Measurements from ENCODE around the gene NSUN6.

The NSUN6 gene

GRCh38 chr10:18651324-18652007, at the start of gene NSUN6:
TSS of gene NSUN6 (minus strand) at chr10:18651587. CDS start at chr10:18651203, 384 bp downstream.
- DNase-seq, result peak; percentile 77

DNA sequence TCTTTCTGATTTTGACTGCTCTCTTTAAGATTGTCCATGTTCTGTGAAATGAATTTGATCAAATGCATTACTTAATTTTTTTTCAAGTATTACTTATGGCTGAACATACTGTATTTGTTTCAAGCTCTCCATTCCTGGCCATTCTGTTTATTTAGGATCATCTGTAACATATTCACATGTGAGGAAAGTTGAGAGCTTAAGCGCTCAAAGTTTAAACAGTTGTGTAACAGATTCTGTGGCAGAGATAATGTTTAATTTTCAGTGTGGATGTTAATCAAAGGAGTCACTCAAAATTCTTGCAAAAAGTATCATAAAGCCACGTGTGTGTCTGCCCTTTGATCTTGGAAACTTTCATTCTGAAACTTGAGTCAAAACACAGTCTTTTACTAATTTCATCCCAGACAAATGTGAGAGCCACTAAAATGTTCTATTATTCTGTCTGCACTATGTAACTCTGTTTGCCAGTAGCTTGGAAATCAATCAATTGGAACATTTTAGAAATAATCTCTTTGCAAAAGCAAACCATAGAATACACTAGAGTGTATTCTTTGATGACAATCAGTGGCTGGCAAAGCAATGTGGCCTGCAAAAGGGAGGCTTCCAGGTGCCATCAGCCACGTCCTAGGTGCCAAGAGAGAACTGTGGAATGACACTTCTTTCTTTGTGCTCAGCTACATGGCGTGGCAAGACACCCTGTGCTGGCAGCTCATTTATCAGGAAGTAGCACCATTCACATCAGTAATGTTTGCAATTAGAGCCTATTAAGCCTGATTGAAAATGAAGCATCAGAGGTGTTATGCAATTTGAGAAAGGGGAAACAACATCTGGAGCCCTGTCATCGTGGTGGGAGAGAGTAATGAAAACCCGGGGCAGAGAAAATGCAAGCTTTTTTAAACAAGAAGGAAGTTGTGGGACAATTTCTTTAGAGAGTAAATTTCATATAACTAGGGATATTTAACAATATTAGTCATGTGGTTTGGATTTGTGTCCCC, 48.8 kb upstream of the NSUN6 start:
- no peak for DNase-seq

DNA sequence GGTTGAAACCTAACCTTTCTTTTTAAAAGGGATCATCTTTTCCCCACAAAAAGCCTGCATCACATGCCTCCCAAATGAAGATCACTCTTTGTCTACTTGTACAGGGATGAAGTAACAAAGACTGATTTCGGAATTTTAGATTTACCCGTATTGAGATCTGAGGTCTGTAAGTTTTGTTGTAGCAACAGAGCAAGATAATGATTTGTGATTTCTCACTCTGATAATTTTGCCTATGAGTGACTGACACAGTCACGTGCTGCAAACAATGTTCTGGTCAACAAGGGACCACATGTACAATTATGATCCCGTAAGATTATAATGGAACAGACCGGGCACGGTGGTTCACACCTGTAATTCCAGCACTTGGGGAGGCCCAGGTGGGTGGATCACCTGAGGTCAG, 39.2 kb upstream of the NSUN6 start:
- no peak for DNase-seq

- DNase-seq, result no peak
Observed at GRCh38 chr10:18689498-18689897, 38.1 kb upstream of the NSUN6 start.

DNA sequence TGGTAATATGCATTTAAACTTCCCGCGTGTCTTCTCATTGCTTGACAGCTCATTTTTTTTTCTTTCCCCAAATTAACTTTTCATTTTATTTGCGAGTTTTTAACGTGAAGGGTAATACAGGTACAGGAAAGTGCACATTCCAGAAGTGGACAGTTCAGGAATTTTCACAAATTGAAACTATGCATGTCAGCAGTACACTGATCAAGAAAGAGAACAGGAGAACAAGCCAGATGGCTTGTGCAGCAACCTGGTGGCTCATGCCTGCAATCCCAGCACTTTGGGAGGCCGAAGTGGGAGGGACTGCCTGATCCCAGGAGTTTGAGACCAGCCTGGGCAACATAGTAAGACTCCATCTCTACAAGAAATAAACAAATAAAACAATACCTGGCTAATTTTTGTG, 36.3 kb upstream of the NSUN6 start:
- no peak for DNase-seq

- DNase-seq, result no peak
Observed at GRCh38 chr10:18687195-18687594, 35.8 kb upstream of the NSUN6 start.

DNA sequence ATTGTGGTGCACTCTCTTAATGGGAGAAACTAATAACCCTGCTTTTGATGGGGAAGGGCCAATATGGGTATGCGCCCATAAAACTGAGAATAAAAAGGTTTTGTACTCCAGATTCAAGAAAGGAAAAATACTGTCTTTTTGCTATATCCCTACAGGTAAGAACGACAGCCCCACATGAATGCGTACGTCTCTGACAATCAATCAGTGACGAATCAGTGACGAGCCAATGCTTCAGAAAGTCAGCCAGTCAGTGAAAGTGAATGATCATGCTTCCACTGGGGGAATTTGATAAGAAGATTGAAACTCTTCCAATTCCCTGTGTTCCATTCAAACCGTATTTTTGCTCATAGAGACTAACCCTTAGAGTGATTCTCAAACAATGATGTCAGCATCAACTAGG, 34.2 kb upstream of the NSUN6 start:
- DNase-seq, result no peak

GRCh38 chr10:18684953-18685352, 33.6 kb upstream of the NSUN6 start:
- DNase-seq, result no peak

GRCh38 chr10:18684416-18684815, 33.0 kb upstream of the NSUN6 start:
- DNase-seq, result peak; percentile 60

DNA sequence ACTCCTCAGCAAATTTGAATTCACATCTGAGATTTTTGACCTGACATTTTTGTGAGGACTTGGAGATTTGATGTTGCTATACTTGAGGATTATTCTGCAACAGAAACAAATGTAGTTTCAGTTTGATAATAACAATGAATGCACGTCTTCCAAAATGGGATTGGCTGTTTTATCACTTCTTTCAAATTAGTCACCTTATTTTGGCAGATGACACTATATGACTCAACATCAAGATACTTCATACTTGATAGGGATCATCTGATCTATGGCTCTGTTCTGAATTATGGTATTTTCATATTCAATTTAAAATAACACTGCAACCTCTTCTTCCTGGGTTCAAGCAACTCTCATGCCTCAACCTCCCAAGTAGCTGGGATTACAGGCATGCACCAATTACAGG, 32.0 kb upstream of the NSUN6 start:
- DNase-seq, result peak; percentile 75

DNA sequence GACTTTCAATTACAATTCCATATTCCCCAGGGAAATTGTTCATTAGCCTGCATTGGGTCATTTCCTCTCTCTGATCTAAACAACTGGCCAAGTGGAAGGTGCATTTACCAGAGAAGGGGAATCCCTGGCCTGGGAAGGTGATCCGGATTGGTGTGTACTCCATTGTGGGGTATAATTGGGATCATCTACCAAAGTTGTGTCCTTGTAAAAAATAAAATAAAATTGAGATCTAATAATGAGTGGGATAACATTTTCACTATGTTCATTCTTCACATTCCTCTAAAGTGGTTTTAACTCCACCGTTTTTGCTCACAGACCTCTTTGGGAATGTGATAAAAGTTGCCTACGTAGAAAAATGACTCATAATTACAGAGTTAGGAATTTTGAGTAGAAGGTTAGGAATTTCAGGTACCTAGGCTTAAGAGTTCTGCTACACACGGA, 30.6 kb upstream of the NSUN6 start:
- peak; percentile 88 for DNase-seq

DNA sequence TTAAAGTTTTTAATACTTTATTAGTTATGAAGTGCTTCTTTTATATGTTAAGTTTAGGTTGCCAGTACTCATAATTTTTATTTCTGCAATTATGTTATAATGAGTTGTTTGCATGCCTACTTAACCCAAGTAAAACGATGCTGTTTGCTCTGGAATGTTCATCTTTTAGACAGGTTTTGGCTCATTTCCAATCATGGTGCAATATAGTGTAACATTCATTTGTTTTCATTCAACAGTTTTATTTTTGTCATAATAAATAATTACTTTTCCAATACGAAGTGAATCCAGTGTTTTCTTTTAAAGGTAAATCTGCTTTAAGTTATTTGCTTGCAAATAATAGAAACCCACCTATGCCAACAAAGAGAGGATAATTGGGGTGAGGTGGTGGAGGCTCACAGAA, 30.0 kb upstream of the NSUN6 start:
- DNase-seq, result peak; percentile 41

DNA sequence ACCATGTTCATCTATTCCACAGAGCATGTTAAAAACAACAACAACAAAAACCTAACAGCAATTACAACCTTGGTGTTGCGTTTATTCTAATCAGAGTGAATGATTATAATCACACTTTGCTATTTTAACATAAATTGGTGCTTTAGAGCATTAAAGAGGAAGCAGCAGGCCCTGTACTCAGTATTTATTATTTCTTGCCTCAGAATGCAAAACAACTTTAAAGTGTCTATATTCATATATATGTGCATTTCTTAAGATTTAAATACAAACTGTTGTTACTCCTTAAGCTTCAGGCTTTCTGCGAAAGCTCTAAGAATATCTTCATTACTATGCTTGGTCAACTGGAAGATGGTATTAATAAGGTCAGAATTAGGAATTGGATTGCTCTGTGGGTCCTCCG, 29.4 kb upstream of the NSUN6 start:
- no peak for DNase-seq

DNA sequence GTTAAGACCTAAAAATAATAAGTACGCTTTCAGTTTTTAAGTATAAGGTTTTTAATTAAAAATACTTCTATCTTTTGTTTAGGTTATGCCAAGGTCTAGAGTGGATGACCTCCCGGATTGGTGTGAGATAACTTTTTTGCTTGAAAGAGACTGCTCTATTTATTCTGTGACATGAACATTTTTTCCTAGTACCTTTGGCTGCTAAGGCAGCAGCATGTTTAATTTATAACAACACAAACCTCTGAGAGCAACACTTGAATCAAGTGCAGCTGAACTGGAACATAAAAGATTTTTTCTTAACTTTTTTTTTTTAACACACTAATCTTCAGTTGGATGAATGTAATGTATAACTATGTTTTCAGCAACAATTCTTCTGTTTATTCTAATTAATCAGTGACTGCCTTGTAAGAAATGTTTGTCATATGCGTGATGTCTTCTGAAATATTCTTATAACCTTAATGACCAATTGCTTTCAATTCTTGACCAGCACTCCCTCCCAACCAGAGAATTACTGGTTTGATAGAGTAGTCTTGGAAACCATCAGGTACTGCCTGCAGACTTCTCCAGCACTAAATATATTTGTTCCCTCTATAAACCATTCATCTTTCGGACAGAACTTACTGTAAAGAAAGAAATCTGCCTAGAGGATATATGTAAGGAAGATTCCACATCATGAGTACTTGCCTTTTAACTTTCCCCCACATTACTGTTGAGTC, 23.9 kb upstream of the NSUN6 start:
- no peak for DNase-seq

GRCh38 chr10:18668026-18668425, 16.6 kb upstream of the NSUN6 start:
- DNase-seq, result no peak

DNA sequence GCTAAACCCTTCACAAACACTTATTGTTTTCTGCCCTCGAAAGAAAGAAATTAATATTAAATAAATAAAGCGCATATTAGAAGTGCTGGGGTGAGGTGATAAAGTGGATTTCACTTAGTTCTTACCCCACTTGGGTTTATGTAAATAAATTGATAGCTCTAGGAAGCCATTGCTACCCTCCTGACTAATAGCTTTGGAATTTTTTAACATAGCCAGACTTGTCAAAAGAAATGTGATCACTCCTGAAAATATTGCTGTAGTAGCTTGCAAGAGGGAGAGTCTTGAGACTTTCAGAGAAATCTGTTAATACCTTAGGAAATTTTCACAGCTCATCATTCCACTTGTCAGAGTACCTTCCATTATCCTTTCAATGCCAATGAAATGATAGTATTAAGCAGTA, 15.4 kb upstream of the NSUN6 start:
- DNase-seq, result peak; percentile 76

GRCh38 chr10:18665815-18666558, 14.6 kb upstream of the NSUN6 start:
- no peak for DNase-seq

GRCh38 chr10:18664841-18665478, 13.6 kb upstream of the NSUN6 start:
- DNase-seq, result no peak

DNA sequence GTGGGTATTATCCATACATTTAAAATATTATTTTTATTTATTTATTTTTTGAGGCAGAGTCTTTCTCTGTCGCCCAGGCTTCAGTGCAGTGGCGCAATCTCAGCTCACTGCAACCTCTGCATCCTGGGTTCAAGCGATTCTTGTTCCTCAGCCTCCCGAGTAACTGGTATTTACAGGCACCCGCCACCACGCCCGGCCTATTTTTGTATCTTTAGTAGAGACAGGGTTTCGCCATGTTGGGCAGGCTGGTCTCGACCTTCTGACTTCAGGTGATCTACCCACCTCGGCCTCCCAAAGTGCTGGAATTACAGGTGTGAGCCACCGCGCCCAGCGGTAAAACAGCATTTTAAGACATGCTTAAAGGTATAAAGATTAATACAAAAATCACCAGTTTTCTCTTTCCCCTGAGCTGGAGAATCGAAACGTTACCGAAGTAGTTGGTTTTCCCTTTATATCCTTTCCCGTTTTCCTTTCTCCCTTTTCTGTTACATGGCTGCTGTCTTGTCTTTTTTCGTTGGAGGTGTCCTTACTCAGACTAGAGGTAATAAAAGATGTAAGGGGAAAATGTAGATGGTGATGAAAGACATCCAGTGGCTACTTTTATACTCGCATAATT, 9.5 kb upstream of the NSUN6 start:
- no peak for DNase-seq

DNA sequence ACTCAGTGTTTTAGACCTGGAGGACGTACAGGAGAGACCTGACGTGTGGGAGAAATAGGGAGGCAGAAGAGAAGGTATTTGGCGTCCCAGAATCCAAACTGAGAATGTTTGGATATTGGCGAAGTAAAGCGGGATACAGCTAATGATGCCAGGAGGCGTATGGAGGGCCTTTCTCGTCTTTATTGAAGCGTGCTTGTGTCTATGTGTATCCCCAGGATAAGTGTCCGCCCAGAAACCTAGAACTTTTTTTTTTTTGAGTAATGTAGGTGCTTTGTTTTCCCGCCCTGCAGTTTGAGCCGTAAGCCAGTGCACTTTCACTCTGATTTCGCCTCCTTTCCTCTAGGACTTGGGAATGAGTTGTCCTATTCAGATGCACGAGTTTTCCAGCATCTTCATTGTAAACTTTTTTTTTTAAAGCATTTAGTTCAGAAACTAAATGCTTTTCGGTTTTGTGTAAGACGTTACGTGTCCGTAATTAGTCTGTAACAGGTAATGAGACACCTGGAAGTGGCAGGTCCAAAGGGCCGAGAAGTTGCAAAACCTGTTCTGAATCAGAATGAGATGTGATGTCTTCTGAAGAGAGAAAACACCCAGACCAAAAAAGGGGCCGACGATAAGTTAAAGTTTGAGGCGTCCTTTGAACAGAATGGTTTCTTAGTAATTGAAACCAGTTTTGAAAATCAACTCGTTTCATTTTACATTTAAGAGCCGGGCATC, 8.6 kb upstream of the NSUN6 start:
- no peak for DNase-seq
